Measurements from ENCODE around the gene COL4A1. TPM values are rescaled to one million over a fixed set of nuclear protein-coding genes. Genes with fewer than 3 reads are reported as not detected.

COL4A1 gene
- total and polyA plus RNA-seq, 2 donors from 2014 or later = 53.0 to 218 TPM

GRCh38 chr13:110259651-110260050, 47.3 kb downstream of the COL4A1 start:
- H3K9me3 ChIP-seq (ENCODE audit: control insufficient read depth in 2 of 3, insufficient read depth in 1 of 3, low read length in 3 of 3) = peaks cover 0 to 1% (median 0%) of the 10 kb centered on the region in 3 donors
- DNase-seq = no peak
- no peaks in the 10 kb centered on the region for H3K36me3 ChIP-seq (ENCODE audit: control insufficient read depth in 2 of 3, insufficient read depth in 3 of 3, low read length in 3 of 3)
- no peaks in the 10 kb centered on the region for H3K27me3 ChIP-seq (ENCODE audit: control insufficient read depth, insufficient read depth, low read length)
- no peak for FAIRE-seq
- no peak overlapping the region for H3K4me3 ChIP-seq (ENCODE audit: low read length in 3 of 3)
- no peak for TF ChIP-seq CTCF (IDR thresholded peaks at IDR 0.05; ENCODE audit: borderline replicate concordance, extremely low read depth, insufficient read depth)
- no peak overlapping the region for H3K27ac ChIP-seq (ENCODE audit: low read depth in 2 of 2, low read length in 2 of 2)
- no peak overlapping the region for H3K9ac ChIP-seq (ENCODE audit: low read length in 3 of 3)
- intact Hi-C loops (cut with DNase I) = no loop called here
- H3K4me1 ChIP-seq (ENCODE audit: control insufficient read depth in 2 of 3, insufficient read depth in 2 of 3, low read depth in 1 of 3, low read length in 3 of 3) = peaks cover 13 to 23% (median 21%) of the 10 kb centered on the region in 3 donors

GRCh38 chr13:110258876-110259631, 47.9 kb downstream of the COL4A1 start:
- peak; percentile 44 for FAIRE-seq

GRCh38 chr13:110257408-110257807, 49.5 kb downstream of the COL4A1 start:
- intact Hi-C loops (cut with DNase I) = no loop called here
- DNase-seq = no peak
- FAIRE-seq = no peak

More at GRCh38 chr13:110258876-110259631, 47.9 kb downstream of the COL4A1 start:
- no peak overlapping the region for H3K4me3 ChIP-seq (ENCODE audit: low read length in 3 of 3)
- H3K9ac ChIP-seq (ENCODE audit: low read length in 3 of 3) = no peak overlapping the region
- intact Hi-C loops (cut with DNase I) = no loop called here
- no peak for TF ChIP-seq CTCF (IDR thresholded peaks at IDR 0.05; ENCODE audit: borderline replicate concordance, extremely low read depth, insufficient read depth)
- peak overlapping the region in 1 of 2 donors; percentile 24 for H3K27ac ChIP-seq (ENCODE audit: low read depth in 2 of 2, low read length in 2 of 2)
- H3K4me1 ChIP-seq (ENCODE audit: control insufficient read depth in 2 of 3, insufficient read depth in 2 of 3, low read depth in 1 of 3, low read length in 3 of 3) = peaks cover 7 to 20% (median 19%) of the 10 kb centered on the region in 3 donors
- no peak for DNase-seq
- H3K27me3 ChIP-seq (ENCODE audit: control insufficient read depth, insufficient read depth, low read length) = no peaks in the 10 kb centered on the region
- no peaks in the 10 kb centered on the region for H3K36me3 ChIP-seq (ENCODE audit: control insufficient read depth in 2 of 3, insufficient read depth in 3 of 3, low read length in 3 of 3)
- H3K9me3 ChIP-seq (ENCODE audit: control insufficient read depth in 2 of 3, insufficient read depth in 1 of 3, low read length in 3 of 3) = peaks cover 0 to 1% (median 0%) of the 10 kb centered on the region in 3 donors

More at GRCh38 chr13:110257408-110257807, 49.5 kb downstream of the COL4A1 start:
- no peak overlapping the region for H3K9ac ChIP-seq (ENCODE audit: low read length in 3 of 3)
- H3K9me3 ChIP-seq (ENCODE audit: control insufficient read depth in 2 of 3, insufficient read depth in 1 of 3, low read length in 3 of 3) = peaks cover 0 to 1% (median 0%) of the 10 kb centered on the region in 3 donors
- H3K4me3 ChIP-seq (ENCODE audit: low read length in 3 of 3) = no peak overlapping the region
- H3K4me1 ChIP-seq (ENCODE audit: control insufficient read depth in 2 of 3, insufficient read depth in 2 of 3, low read depth in 1 of 3, low read length in 3 of 3) = peaks cover 0 to 13% (median 11%) of the 10 kb centered on the region in 3 donors
- TF ChIP-seq CTCF (IDR thresholded peaks at IDR 0.05; ENCODE audit: borderline replicate concordance, extremely low read depth, insufficient read depth) = no peak
- no peak overlapping the region for H3K27ac ChIP-seq (ENCODE audit: low read depth in 2 of 2, low read length in 2 of 2)
- H3K36me3 ChIP-seq (ENCODE audit: control insufficient read depth in 2 of 3, insufficient read depth in 3 of 3, low read length in 3 of 3) = no peaks in the 10 kb centered on the region
- H3K27me3 ChIP-seq (ENCODE audit: control insufficient read depth, insufficient read depth, low read length) = no peaks in the 10 kb centered on the region
